AG04449 (cell line): ENCODE results near the gene LBP.

Experiments used
- CTCF ChIA-PET: fragments of 350-600 bp; formaldehyde crosslinking; extraction: SDS; loops from one replicate; lab custom pipeline; 2021; ENCODE audit warnings: antibody characterized with exemption; lab: Yijun Ruan, JAX
- POLR2A ChIA-PET: fragments of 400-600, 350-600 bp; formaldehyde crosslinking; extraction: SDS; loops from one replicate; lab custom pipeline; 2020; ENCODE audit warnings: antibody characterized with exemption, inconsistent platforms; lab: Yijun Ruan, JAX
- DNase-seq: peaks from one replicate; pipeline ENCODE4 v3.0.0-alpha.2; 2010; ENCODE audit warnings: low read depth, low spot score
- H3K4me3 ChIP-seq: 2 replicates; pipeline ENCODE4 v1.5.1; 2011; ENCODE audit warnings: low read depth, mild to moderate bottlenecking, control low read depth, low read length
- TF ChIP-seq, protein P1 (sequence below): IDR thresholded peaks from one replicate; pipeline ENCODE4 v1.5.1; 2011; ENCODE audit warnings: mild to moderate bottlenecking, moderate library complexity, low read length, control low read depth, inconsistent platforms; ENCODE audit not compliant: insufficient read depth; ENCODE audit errors: missing control alignments

Gene LBP

DNA sequence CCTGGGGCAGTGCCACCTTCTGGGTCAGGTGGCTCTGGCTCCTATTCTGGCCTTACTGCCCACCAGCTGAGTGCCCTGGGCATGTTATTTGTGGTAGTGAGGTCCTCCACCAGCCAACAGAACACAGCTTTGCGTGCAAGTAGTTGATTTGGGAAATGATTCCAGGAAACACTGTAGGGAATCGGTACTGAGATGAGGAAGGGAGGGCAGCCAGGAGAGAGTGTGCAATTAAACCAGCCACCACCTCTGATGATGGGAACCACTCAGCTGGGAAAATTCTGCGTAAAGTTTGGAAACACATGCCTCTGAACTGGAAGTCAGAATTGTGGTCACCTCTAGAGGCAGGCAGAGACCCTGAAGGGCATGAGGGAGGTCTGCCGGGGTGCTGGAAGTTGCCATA is 459 bp downstream of the LBP start:
- CTCF ChIA-PET, result interaction anchor here (1.2 to 1.4 kb wide), 2 partner anchors 10 to 59 kb away, joined by 3 to 5 read pairs; no protein-coding TSS in a partner anchor

DNA sequence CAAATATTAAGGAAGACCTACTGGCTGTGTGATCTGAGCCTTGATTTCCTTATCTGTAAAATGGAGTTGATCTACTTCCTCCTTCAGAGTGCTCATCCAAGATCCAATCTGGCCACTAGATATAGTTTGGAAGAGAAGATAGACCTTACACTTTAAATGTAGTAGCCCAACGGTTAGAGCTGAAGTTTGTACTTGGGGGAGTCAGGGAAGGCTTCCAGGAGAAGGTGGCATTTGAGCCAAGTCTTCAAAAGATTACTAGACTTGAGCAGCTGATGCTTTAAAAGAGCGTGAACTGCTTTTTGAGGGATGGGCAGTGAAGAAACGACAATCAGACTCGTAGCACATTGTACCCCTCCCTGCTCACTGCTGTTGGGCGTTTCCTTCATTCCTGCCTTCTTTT is 3.6 kb downstream of the LBP start:
- ChIA-PET CTCF (interaction anchor here (1.1 to 1.5 kb wide), 2 partner anchors 13 to 25 kb away, joined by 3 read pairs; no protein-coding TSS in a partner anchor), POLR2A (no interaction called here)
- TF ChIP-seq, protein P1, sequence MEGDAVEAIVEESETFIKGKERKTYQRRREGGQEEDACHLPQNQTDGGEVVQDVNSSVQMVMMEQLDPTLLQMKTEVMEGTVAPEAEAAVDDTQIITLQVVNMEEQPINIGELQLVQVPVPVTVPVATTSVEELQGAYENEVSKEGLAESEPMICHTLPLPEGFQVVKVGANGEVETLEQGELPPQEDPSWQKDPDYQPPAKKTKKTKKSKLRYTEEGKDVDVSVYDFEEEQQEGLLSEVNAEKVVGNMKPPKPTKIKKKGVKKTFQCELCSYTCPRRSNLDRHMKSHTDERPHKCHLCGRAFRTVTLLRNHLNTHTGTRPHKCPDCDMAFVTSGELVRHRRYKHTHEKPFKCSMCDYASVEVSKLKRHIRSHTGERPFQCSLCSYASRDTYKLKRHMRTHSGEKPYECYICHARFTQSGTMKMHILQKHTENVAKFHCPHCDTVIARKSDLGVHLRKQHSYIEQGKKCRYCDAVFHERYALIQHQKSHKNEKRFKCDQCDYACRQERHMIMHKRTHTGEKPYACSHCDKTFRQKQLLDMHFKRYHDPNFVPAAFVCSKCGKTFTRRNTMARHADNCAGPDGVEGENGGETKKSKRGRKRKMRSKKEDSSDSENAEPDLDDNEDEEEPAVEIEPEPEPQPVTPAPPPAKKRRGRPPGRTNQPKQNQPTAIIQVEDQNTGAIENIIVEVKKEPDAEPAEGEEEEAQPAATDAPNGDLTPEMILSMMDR, result no peak
- no peak overlapping the region for H3K4me3 ChIP-seq
- DNase-seq, result no peak

More for the DNA sequence above, 459 bp downstream of the LBP start:
- TF ChIP-seq, protein P1, result no peak
- DNase-seq, result no peak
- H3K4me3 ChIP-seq, result no peak overlapping the region
- POLR2A ChIA-PET, result no interaction called here

DNA sequence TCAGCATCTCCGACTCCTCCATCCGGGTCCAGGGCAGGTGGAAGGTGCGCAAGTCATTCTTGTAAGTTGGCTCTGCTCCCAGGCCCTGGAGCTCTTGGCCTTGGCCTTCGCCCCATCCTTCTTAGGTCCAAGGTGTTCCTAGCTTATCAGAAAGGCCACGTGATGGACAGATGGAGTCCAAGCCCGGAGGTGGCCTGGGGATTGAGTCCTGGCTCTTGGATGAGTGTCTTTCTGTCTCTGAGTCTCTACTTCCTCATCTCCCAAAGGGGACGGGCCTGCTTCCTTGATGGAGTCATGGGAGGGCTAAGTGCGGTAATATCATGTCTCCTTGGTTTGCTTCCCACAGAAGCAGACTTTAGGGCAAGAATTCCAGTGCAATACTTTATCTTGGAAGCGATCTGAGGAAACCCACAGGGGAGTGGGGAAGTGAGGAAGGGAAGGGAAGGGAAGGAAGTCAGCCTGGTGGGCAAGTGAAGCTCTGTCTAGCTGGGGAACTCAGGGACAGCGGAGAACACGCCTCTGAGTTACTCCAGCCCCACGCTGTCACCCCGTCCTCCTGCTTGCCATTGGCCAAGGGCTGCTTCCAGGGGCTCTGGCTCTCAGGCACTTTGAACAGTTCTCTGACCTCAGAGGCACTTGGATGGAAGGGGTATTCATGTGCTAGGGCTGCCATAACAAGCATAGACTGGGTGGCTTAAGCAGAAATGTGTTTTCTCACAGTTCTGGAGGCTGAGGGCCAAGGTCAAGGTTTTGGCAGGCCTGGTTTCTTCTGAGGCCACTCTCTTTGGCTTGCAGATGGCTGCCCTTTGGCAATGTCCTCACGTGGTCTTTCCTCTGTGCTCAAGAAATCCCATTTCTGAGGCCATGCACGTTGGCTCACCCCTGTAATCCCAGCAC is 4.8 kb downstream of the LBP start:
- TF ChIP-seq, protein P1, result no peak
- ChIA-PET CTCF (no interaction called here), POLR2A (no interaction called here)
- no peak for DNase-seq
- H3K4me3 ChIP-seq, result no peak overlapping the region

DNA sequence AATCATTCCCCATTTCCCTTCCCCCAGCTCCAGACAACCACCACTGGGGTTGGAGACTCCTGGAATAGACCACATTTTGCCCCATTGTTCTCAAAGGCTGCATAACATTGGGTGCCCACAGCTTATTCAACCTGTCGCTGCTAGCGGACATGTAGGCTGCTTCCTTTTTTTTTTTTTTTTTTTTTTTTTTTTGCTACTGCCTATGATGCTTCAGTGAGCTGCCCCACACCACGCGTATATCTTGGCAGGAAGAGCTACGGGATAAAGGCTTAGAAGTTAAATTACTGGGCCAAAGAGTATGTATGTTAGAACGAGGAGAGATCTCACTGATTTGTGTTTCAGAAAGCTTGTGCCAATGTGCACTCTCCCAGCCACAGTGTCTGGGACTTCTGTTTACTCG is 7.0 kb downstream of the LBP start:
- ChIA-PET POLR2A (interaction anchor here (0.6 kb wide), 1 partner anchor 58 kb away, joined by 3 read pairs; no protein-coding TSS in a partner anchor), CTCF (interaction anchor here (0.8 to 1.4 kb wide), 5 partner anchors 12 to 124 kb away, joined by 3 to 5 read pairs (median 3); no protein-coding TSS in a partner anchor)
- TF ChIP-seq, protein P1, result no peak
- no peak overlapping the region for H3K4me3 ChIP-seq
- no peak for DNase-seq

DNA sequence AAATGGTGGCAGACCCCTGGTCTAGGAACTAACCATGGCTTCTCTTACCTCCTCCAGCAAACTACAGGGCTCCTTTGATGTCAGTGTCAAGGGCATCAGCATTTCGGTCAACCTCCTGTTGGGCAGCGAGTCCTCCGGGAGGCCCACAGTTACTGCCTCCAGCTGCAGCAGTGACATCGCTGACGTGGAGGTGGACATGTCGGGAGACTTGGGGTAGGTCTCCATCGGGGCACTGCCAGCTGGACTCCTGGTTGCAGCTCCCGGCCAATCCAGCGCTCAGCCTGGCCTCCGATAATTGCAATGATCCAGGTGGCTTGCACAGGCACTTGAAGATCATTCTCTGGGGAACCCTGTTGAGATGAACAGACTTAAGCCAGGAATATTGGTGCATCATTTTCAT is 7.9 kb downstream of the LBP start:
- H3K4me3 ChIP-seq, result no peak overlapping the region
- POLR2A ChIA-PET, result no interaction called here
- CTCF ChIA-PET, result interaction anchor here (0.8 to 1.8 kb wide), 5 partner anchors 13 to 296 kb away, joined by 3 to 5 read pairs (median 3); no protein-coding TSS in a partner anchor
- DNase-seq, result no peak
- TF ChIP-seq, protein P1, result no peak
